Astrocyte of the spinal cord (primary cell): ENCODE results near the gene LIME1.

Experiments used
- DNase-seq: peaks from one replicate; pipeline ENCODE4 v3.0.0; 2011; ENCODE audit warnings: low read depth, low spot score
- H3K4me3 ChIP-seq: 2 replicates; pipeline ENCODE4 v1.5.1; 2011; ENCODE audit warnings: low read depth, mild to moderate bottlenecking, low read length, moderate library complexity
- in situ Hi-C: cut with HindIII; loops from 2 replicates; pipeline ENCODE4 v1.10.0; 2017; ENCODE audit warnings: low sequenced_read_pairs
- TF ChIP-seq, protein P1 (sequence below): IDR thresholded peaks from 2 replicates; pipeline ENCODE4 v1.5.1; 2012; ENCODE audit warnings: low read depth, mild to moderate bottlenecking, low read length, inconsistent platforms

LIME1 gene

GRCh38 chr20:63787302-63787701 is 50.8 kb downstream of the LIME1 start:
- in situ Hi-C loops, result no loop called here
- DNase-seq, result no peak
- TF ChIP-seq, protein P1, sequence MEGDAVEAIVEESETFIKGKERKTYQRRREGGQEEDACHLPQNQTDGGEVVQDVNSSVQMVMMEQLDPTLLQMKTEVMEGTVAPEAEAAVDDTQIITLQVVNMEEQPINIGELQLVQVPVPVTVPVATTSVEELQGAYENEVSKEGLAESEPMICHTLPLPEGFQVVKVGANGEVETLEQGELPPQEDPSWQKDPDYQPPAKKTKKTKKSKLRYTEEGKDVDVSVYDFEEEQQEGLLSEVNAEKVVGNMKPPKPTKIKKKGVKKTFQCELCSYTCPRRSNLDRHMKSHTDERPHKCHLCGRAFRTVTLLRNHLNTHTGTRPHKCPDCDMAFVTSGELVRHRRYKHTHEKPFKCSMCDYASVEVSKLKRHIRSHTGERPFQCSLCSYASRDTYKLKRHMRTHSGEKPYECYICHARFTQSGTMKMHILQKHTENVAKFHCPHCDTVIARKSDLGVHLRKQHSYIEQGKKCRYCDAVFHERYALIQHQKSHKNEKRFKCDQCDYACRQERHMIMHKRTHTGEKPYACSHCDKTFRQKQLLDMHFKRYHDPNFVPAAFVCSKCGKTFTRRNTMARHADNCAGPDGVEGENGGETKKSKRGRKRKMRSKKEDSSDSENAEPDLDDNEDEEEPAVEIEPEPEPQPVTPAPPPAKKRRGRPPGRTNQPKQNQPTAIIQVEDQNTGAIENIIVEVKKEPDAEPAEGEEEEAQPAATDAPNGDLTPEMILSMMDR, result no peak
- H3K4me3 ChIP-seq, result no peak overlapping the region

- in situ Hi-C loops, result no loop called here
- no peak for DNase-seq
- TF ChIP-seq, protein P1, result no peak
- H3K4me3 ChIP-seq, result no peak overlapping the region
Observed at GRCh38 chr20:63787749-63788148, 51.3 kb downstream of the LIME1 start.
